MG63 (cell line): ENCODE results near the gene C3orf33. TPM values are rescaled to one million over a fixed set of nuclear protein-coding genes. Genes with fewer than 3 reads are reported as not detected.

Source experiments
- DNase-seq: peaks from one replicate; pipeline ENCODE4 v3.0.0-alpha.2; 2020
- H3K27me3 ChIP-seq: fragments of 250-450 bp; sonication (Bioruptor Pico); 2 replicates; pipeline ENCODE4 v1.5.1; 2020; ENCODE audit warnings: mild to moderate bottlenecking, moderate library complexity
- H3K36me3 ChIP-seq: fragments of 250-450 bp; sonication (Bioruptor Pico); 2 replicates; pipeline ENCODE4 v1.5.1; 2020; ENCODE audit warnings: mild to moderate bottlenecking, moderate library complexity
- H3K4me3 ChIP-seq: fragments of 250-450 bp; sonication (Bioruptor Pico); 2 replicates; pipeline ENCODE4 v1.5.1; 2020; ENCODE audit warnings: mild to moderate bottlenecking, moderate library complexity
- H3K9me3 ChIP-seq: fragments of 250-450 bp; sonication (Bioruptor Pico); 2 replicates; pipeline ENCODE4 v1.5.1; 2020; ENCODE audit warnings: mild to moderate bottlenecking, moderate library complexity
- total RNA-seq: library from RNA; depleted of rRNA; stranded (reverse); fragments of >200 nt; shearing (Covaris generic); gene quantifications from 2 replicates; pipeline ENCODE4 v1.2.3, GENCODE V29; 2014; ENCODE audit warnings: low replicate concordance

Gene C3orf33
- total RNA-seq, 1 experiment from 2014 or later = 5.1 TPM

- no peaks in the 10 kb centered on the region for H3K36me3 ChIP-seq
- no peak for DNase-seq
- H3K27me3 ChIP-seq = peaks cover 20% of the 10 kb centered on the region
- no peak overlapping the region for H3K4me3 ChIP-seq
- H3K9me3 ChIP-seq = no peaks in the 10 kb centered on the region
Observed at GRCh38 chr3:155747946-155748290, 58.2 kb downstream of the C3orf33 start.

GRCh38 chr3:155747286-155747945, 58.7 kb downstream of the C3orf33 start:
- DNase-seq = no peak
- Histone ChIP-seq H3K36me3 (no peaks in the 10 kb centered on the region), H3K4me3 (no peak overlapping the region), H3K9me3 (no peaks in the 10 kb centered on the region), H3K27me3 (peaks cover 25% of the 10 kb centered on the region)

GRCh38 chr3:155746703-155747102, 59.4 kb downstream of the C3orf33 start:
- peaks cover 30% of the 10 kb centered on the region for H3K27me3 ChIP-seq
- no peaks in the 10 kb centered on the region for H3K9me3 ChIP-seq
- DNase-seq = no peak
- H3K4me3 ChIP-seq = no peak overlapping the region
- no peaks in the 10 kb centered on the region for H3K36me3 ChIP-seq

- Histone ChIP-seq H3K27me3 (peaks cover 31% of the 10 kb centered on the region), H3K36me3 (no peaks in the 10 kb centered on the region), H3K9me3 (no peaks in the 10 kb centered on the region), H3K4me3 (no peak overlapping the region)
- DNase-seq = peak; percentile 74
Observed at GRCh38 chr3:155745795-155746550, 60.1 kb downstream of the C3orf33 start.

GRCh38 chr3:155744626-155745324, 61.3 kb downstream of the C3orf33 start, which contains the start of gene PLCH1:
Gene PLCH1 (minus strand): TSS chr3:155745071. CDS start chr3:155704224, 40,847 bp downstream.
- Histone ChIP-seq H3K36me3 (no peaks in the 10 kb centered on the region), H3K4me3 (peak within 1 kb of the TSS; percentile 54), H3K27me3 (peaks cover 35% of the 10 kb centered on the region), H3K9me3 (no peaks in the 10 kb centered on the region)
- peak; percentile 77 for DNase-seq

- no peaks in the 10 kb centered on the region for H3K36me3 ChIP-seq
- H3K27me3 ChIP-seq = peaks cover 37% of the 10 kb centered on the region
- peak overlapping the region; percentile 54 for H3K4me3 ChIP-seq
- peak; percentile 47 for DNase-seq
- H3K9me3 ChIP-seq = no peaks in the 10 kb centered on the region
Observed at GRCh38 chr3:155744010-155744625, 62.0 kb downstream of the C3orf33 start.

- Histone ChIP-seq H3K27me3 (peaks cover 39% of the 10 kb centered on the region), H3K4me3 (peak overlapping the region; percentile 54), H3K36me3 (no peaks in the 10 kb centered on the region), H3K9me3 (no peaks in the 10 kb centered on the region)
- DNase-seq = no peak
Observed at GRCh38 chr3:155743606-155744005, 62.5 kb downstream of the C3orf33 start.

- Histone ChIP-seq H3K36me3 (no peaks in the 10 kb centered on the region), H3K27me3 (peaks cover 39% of the 10 kb centered on the region), H3K9me3 (no peaks in the 10 kb centered on the region), H3K4me3 (no peak overlapping the region)
- DNase-seq = no peak
Observed at GRCh38 chr3:155742349-155742965, 63.6 kb downstream of the C3orf33 start.

GRCh38 chr3:155741603-155742002, 64.5 kb downstream of the C3orf33 start:
- no peaks in the 10 kb centered on the region for H3K36me3 ChIP-seq
- DNase-seq = no peak
- H3K9me3 ChIP-seq = no peaks in the 10 kb centered on the region
- peaks cover 36% of the 10 kb centered on the region for H3K27me3 ChIP-seq
- no peak overlapping the region for H3K4me3 ChIP-seq

- Histone ChIP-seq H3K36me3 (no peaks in the 10 kb centered on the region), H3K27me3 (peaks cover 36% of the 10 kb centered on the region), H3K4me3 (no peak overlapping the region), H3K9me3 (no peaks in the 10 kb centered on the region)
- DNase-seq = no peak
Observed at GRCh38 chr3:155741101-155741500, 65.0 kb downstream of the C3orf33 start.

GRCh38 chr3:155739154-155739553, 66.9 kb downstream of the C3orf33 start:
- H3K27me3 ChIP-seq = peaks cover 30% of the 10 kb centered on the region
- no peaks in the 10 kb centered on the region for H3K9me3 ChIP-seq
- DNase-seq = no peak
- no peak overlapping the region for H3K4me3 ChIP-seq
- no peaks in the 10 kb centered on the region for H3K36me3 ChIP-seq

- Histone ChIP-seq H3K4me3 (no peak overlapping the region), H3K9me3 (no peaks in the 10 kb centered on the region), H3K36me3 (no peaks in the 10 kb centered on the region), H3K27me3 (peaks cover 26% of the 10 kb centered on the region)
- no peak for DNase-seq
Observed at GRCh38 chr3:155738580-155739076, 67.5 kb downstream of the C3orf33 start.

GRCh38 chr3:155737844-155738460, 68.1 kb downstream of the C3orf33 start:
- peaks cover 23% of the 10 kb centered on the region for H3K27me3 ChIP-seq
- DNase-seq = no peak
- H3K4me3 ChIP-seq = no peak overlapping the region
- no peaks in the 10 kb centered on the region for H3K36me3 ChIP-seq
- H3K9me3 ChIP-seq = no peaks in the 10 kb centered on the region

- Histone ChIP-seq H3K4me3 (no peak overlapping the region), H3K36me3 (no peaks in the 10 kb centered on the region), H3K27me3 (peaks cover 12% of the 10 kb centered on the region), H3K9me3 (no peaks in the 10 kb centered on the region)
- DNase-seq = no peak
Observed at GRCh38 chr3:155736381-155736780, 69.7 kb downstream of the C3orf33 start.

GRCh38 chr3:155730843-155731242, 75.2 kb downstream of the C3orf33 start:
- no peak overlapping the region for H3K4me3 ChIP-seq
- no peak for DNase-seq
- no peaks in the 10 kb centered on the region for H3K36me3 ChIP-seq
- H3K9me3 ChIP-seq = no peaks in the 10 kb centered on the region
- peaks cover 4% of the 10 kb centered on the region; the same call in 1 of the 2 replicates for H3K27me3 ChIP-seq

- DNase-seq = no peak
- no peaks in the 10 kb centered on the region for H3K9me3 ChIP-seq
- H3K27me3 ChIP-seq = no peaks in the 10 kb centered on the region; the same call in 1 of the 2 replicates
- no peak overlapping the region for H3K4me3 ChIP-seq
- H3K36me3 ChIP-seq = no peaks in the 10 kb centered on the region
Observed at GRCh38 chr3:155727836-155728235, 78.2 kb downstream of the C3orf33 start.
